Stomach (tissue), 9 donors: ENCODE results near the gene LRGUK. TPM values are rescaled to one million over a fixed set of nuclear protein-coding genes. Genes with fewer than 3 reads are reported as not detected.

Experiments
- DNase-seq, 2 donors: peaks; one replicate each; pipeline versions ENCODE4 v3.0.0 to v3.0.0-alpha.2; 2013 to 2019
- H3K27ac ChIP-seq, 5 donors: fragments of 200-600 bp in 4 of 5; sonication (generic) in 4 of 5; one replicate each; pipeline ENCODE4 v1.5.1; 2013 to 2019; ENCODE audit warnings: mild to moderate bottlenecking in 1 of 5, moderate library complexity in 1 of 5
- H3K27me3 ChIP-seq, 3 donors: fragments of 200-600 bp; sonication (generic); one replicate each; pipeline ENCODE4 v1.5.1; 2017 to 2019; ENCODE audit warnings: mixed run types in 1 of 3
- H3K36me3 ChIP-seq, 4 donors: fragments of 200-600 bp; sonication (generic); 1 replicate in 3 of 4; 2 replicates in 1 of 4; pipeline ENCODE4 v1.5.1; 2016 to 2019
- H3K4me1 ChIP-seq, 4 donors: fragments of 200-600 bp; sonication (generic); one replicate each; pipeline ENCODE4 v1.5.1; 2016 to 2019
- H3K4me3 ChIP-seq, 4 donors: fragments of 200-600 bp; sonication (generic) in 3 of 4; one replicate each; pipeline ENCODE4 v1.5.1; 2016 to 2019; ENCODE audit warnings: mild to moderate bottlenecking in 1 of 4
- H3K9me3 ChIP-seq, 4 donors: fragments of 200-600 bp; sonication (generic); one replicate each; pipeline ENCODE4 v1.5.1; 2016 to 2019
- EP300 ChIP-seq: sonication (generic); formaldehyde crosslinking; IDR thresholded peaks from one replicate; pipeline ENCODE4 v1.6.1; 2017; ENCODE audit warnings: antibody characterized with exemption
- POLR2A ChIP-seq, 4 donors: fragments of 450-650 bp; IDR thresholded peaks; one replicate each; pipeline ENCODE4 v1.6.1; 2016; ENCODE audit warnings: antibody characterized with exemption in 4 of 4, control low read depth in 2 of 4, mild to moderate bottlenecking in 1 of 4, moderate library complexity in 1 of 4
- POLR2AphosphoS5 ChIP-seq, 3 donors: sonication (generic); formaldehyde crosslinking; IDR thresholded peaks; one replicate each; pipeline ENCODE4 v1.6.1; 2016; ENCODE audit warnings: antibody characterized with exemption in 3 of 3
- WGBS, 5 donors: extraction: QIAGEN DNeasy Blood & Tissue Kit in 3 of 5; methylation state at CpG; one replicate each; pipeline versions ENCODE4 v1.1.5 to v1.1.7; 2013 to 2018; 5-methylcytosine and 5-hydroxymethylcytosine counted together
- intact Hi-C: fragments of 100-400 bp; cut with DNase I; formaldehyde crosslinking; loops from one replicate; pipeline ENCODE4 v1.15.1; 2023; ENCODE audit warnings: low total_unique reads
- polyA plus RNA-seq, 3 donors: library from polyadenylated mRNA; stranded (reverse); fragments of 200-250 nt; gene quantifications; one replicate each; pipeline ENCODE4 v1.2.3, GENCODE V29; 2013
- total RNA-seq, 5 donors: library from RNA; depleted of rRNA; stranded (reverse); fragments of >200 nt; gene quantifications; one replicate each; pipeline versions ENCODE4 v1.1.0 to v1.2.3, GENCODE V29; 2014 to 2016
- TF ChIP-seq, protein P1 (sequence below), 7 experiments: fragments of 450-650 bp in 4 of 7; fragments of 200-600 bp in 3 of 7; sonication (generic) in 3 of 7; IDR thresholded peaks; one replicate each; pipeline ENCODE4 v1.5.1; 2016 to 2019; ENCODE audit warnings: antibody characterized with exemption in 7 of 7, control low read depth in 2 of 7, mild to moderate bottlenecking in 1 of 7
- donor health status: healthy with polysubstance abuse.
- donor health status: Bipolar disorder and iron deficiency.
- donor health status: healthy.

The LRGUK gene
- total and polyA plus RNA-seq, 8 donors = 0.10 to 4.1 (median 1.5) TPM; not detected in 3

DNA sequence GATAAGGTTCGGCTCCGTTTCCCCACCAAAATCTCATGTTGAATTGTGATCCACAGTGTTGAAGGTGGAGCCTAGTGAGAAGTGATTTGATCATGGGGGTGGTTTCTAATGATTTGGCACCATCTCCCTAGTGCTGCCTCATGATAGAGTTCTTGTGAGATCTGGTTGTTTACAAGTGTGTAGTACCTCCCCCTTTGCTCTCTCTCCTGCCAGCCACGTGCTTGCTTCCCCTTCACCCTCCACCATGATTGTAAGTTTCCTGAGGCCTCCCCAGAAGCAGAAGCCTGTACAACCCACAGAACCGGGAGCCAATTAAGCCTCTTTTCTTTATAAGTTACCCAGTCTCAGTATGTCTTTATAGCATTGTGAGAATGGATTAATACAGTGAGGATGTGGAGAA lies 12.1 kb upstream of the LRGUK start:
- H3K27ac ChIP-seq = no peak overlapping the region
- intact Hi-C loops = no loop called here
- TF ChIP-seq POLR2AphosphoS5 (IDR thresholded peaks at IDR 0.05) (no peak), EP300 (no peak), POLR2A (IDR thresholded peaks at IDR 0.05) (no peak)
- TF ChIP-seq, protein P1, sequence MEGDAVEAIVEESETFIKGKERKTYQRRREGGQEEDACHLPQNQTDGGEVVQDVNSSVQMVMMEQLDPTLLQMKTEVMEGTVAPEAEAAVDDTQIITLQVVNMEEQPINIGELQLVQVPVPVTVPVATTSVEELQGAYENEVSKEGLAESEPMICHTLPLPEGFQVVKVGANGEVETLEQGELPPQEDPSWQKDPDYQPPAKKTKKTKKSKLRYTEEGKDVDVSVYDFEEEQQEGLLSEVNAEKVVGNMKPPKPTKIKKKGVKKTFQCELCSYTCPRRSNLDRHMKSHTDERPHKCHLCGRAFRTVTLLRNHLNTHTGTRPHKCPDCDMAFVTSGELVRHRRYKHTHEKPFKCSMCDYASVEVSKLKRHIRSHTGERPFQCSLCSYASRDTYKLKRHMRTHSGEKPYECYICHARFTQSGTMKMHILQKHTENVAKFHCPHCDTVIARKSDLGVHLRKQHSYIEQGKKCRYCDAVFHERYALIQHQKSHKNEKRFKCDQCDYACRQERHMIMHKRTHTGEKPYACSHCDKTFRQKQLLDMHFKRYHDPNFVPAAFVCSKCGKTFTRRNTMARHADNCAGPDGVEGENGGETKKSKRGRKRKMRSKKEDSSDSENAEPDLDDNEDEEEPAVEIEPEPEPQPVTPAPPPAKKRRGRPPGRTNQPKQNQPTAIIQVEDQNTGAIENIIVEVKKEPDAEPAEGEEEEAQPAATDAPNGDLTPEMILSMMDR (IDR thresholded peaks at IDR 0.05) = no peak
- 74 to 84% (median 79%) methylated on average over 4 of the region's 4 CpGs for whole genome bisulfite sequencing, 5 donors
- no peak for DNase-seq
- no peaks in the 10 kb centered on the region for H3K36me3 ChIP-seq
- H3K4me1 ChIP-seq = no peaks in the 10 kb centered on the region
- H3K4me3 ChIP-seq = no peak overlapping the region
- H3K9me3 ChIP-seq = no peaks in the 10 kb centered on the region
- H3K27me3 ChIP-seq = no peaks in the 10 kb centered on the region

DNA sequence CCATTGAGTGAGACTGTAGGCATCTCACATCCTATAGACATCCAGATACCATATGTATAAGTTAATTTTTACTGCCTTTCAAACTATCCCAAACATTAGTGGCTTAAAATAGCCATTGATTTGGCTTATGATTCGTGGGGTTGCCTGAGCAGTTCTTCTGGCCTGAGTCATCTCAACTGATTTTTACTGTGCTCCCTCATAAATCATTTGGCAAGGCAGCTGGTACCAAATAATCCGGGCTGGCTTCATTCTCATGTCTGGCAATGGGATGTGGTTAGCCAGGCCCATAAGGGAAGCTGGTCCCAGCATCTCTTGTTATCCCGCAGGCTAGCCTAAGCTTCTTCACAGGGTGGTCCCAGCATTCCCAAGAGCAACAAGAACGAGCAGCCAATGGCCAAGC lies 6.7 kb upstream of the LRGUK start:
- Histone ChIP-seq H3K4me1 (no peaks in the 10 kb centered on the region), H3K9me3 (no peaks in the 10 kb centered on the region), H3K36me3 (no peaks in the 10 kb centered on the region), H3K27ac (no peak overlapping the region), H3K27me3 (no peaks in the 10 kb centered on the region), H3K4me3 (no peak overlapping the region)
- no peak for DNase-seq
- no peak for TF ChIP-seq EP300
- TF ChIP-seq POLR2AphosphoS5 (IDR thresholded peaks at IDR 0.05) = no peak
- intact Hi-C loops = no loop called here
- WGBS, 5 donors = 73 to 82% (median 76%) methylated on average over 4 of the region's 4 CpGs

DNA sequence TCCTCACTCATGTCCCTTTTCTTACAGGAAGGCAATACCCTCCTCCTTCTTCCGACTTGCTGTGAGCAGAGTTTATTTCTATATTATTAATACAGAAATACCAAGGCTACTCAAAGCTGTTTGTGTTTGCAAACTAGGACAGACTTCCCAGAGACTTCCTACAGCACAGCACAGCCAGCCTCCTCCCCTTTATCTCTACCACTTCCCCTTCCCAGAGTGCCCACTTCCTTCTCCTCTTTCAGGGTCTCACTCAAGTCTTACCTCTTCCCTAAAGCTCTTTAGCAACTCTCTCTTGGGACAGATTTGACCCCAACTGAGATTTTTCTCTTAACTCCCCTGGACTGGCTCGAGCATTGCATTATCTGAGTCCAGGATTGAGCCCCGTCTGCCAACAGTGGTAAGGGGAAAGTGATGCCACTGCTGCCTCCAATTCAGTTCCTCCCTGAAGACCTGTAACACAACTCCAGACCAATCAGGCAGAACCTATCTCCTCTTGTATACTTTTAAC lies 5.5 kb upstream of the LRGUK start:
- no peak for DNase-seq
- H3K27ac ChIP-seq = no peak overlapping the region
- 57 to 65% (median 62%) methylated on average over 3 of the region's 3 CpGs for WGBS, 5 donors
- no peaks in the 10 kb centered on the region for H3K36me3 ChIP-seq
- peaks cover 0 to 5% (median 2%) of the 10 kb centered on the region in 4 donors for H3K4me1 ChIP-seq
- no peaks in the 10 kb centered on the region for H3K27me3 ChIP-seq
- TF ChIP-seq POLR2AphosphoS5 (IDR thresholded peaks at IDR 0.05) = no peak
- TF ChIP-seq, protein P1 (IDR thresholded peaks at IDR 0.05) = no peak
- TF ChIP-seq POLR2A (IDR thresholded peaks at IDR 0.05) = no peak
- no peak for TF ChIP-seq EP300
- no peak overlapping the region for H3K4me3 ChIP-seq
- no peaks in the 10 kb centered on the region for H3K9me3 ChIP-seq
- intact Hi-C loops = no loop called here

DNA sequence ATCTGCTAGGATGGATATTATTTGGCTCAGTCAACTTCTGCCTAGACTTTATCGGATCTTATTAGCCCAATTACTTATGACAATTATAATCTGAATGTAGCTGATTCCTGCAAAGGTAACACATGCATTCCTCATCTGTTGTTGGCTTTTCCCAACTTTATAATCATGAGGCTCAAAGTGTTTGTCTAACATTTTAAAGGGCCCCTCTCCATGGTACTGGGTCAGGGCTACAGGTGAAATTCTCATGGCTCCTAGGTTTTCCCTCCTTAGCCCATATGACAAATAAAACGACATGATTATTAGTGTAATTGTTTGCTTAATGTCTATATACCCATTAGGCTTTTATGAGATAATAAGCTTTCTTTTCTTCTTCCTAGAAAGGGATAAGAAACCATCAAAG lies 4.2 kb upstream of the LRGUK start:
- Histone ChIP-seq H3K9me3 (no peaks in the 10 kb centered on the region), H3K4me1 (peaks cover 5 to 15% (median 12%) of the 10 kb centered on the region in 4 donors), H3K4me3 (no peak overlapping the region), H3K36me3 (no peaks in the 10 kb centered on the region), H3K27ac (no peak overlapping the region), H3K27me3 (no peaks in the 10 kb centered on the region)
- WGBS, 5 donors = 59 to 74% (median 67%) methylated on average over 2 of the region's 2 CpGs
- intact Hi-C loops = no loop called here
- no peak for DNase-seq
- TF ChIP-seq, protein P1 (IDR thresholded peaks at IDR 0.05) = no peak
- TF ChIP-seq EP300 (no peak), POLR2A (IDR thresholded peaks at IDR 0.05) (no peak), POLR2AphosphoS5 (IDR thresholded peaks at IDR 0.05) (no peak)

DNA sequence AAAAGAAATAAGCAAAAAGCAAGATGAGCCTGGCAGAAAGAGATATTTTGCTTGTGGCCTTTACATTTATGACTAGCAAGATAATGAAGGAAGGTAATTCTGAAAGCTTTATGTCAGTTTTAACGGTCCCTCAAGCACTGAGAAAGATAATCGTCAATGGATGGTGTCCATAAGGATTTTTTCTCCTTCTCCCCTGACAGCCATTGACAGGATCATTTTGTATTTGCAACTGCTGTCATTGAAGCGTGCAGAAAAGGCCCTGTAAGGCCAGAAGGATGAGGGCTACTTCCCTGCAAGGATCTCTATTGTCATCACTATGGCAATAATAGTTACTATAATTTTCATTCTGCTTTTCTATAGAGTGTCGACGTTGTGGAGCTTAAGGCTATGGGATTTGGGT lies 994 bp upstream of the LRGUK start:
- intact Hi-C loops = no loop called here
- H3K4me1 ChIP-seq = peaks cover 5 to 18% (median 13%) of the 10 kb centered on the region in 4 donors
- TF ChIP-seq POLR2AphosphoS5 (IDR thresholded peaks at IDR 0.05) (no peak), POLR2A (IDR thresholded peaks at IDR 0.05) (no peak), EP300 (no peak)
- TF ChIP-seq, protein P1 (IDR thresholded peaks at IDR 0.05) = no peak
- no peak for DNase-seq
- H3K4me3 ChIP-seq = no peak overlapping the region
- 88 to 90% (median 89%) methylated on average over 5 of the region's 5 CpGs for WGBS, 5 donors
- H3K27me3 ChIP-seq = no peaks in the 10 kb centered on the region
- H3K9me3 ChIP-seq = no peaks in the 10 kb centered on the region
- H3K27ac ChIP-seq = no peak overlapping the region
- no peaks in the 10 kb centered on the region for H3K36me3 ChIP-seq
